OCI-LY3 (cell line): ENCODE measurements around the gene HCN2.
"Not testable (repeated sequence)": the region's sequence is repeated elsewhere in the genome, so short reads cannot be mapped to it uniquely, and the experiment has no call there.

ENCODE experiments used
- H2AFZ ChIP-seq: fragments of 200-600, 300-600 bp; shearing (Covaris generic); 2 replicates; pipeline ENCODE4 v1.6.0; 2014; ENCODE audit warnings: antibody characterized with exemption, low read depth, low read length
- H3K27ac ChIP-seq: fragments of 200-600, 300-600 bp; sonication (generic); 2 replicates; pipeline ENCODE4 v1.5.1; 2014; ENCODE audit warnings: mild to moderate bottlenecking, low read length, moderate library complexity, mixed read lengths
- H3K27me3 ChIP-seq: fragments of 200-600, 300-600 bp; sonication (generic); 2 replicates; pipeline ENCODE4 v1.6.1; 2014; ENCODE audit warnings: low read depth, low read length, mixed read lengths
- H3K36me3 ChIP-seq: fragments of 200-600, 300-600 bp; sonication (generic); replicated peaks from 2 replicates; pipeline ENCODE3; 2014; ENCODE audit warnings: low read depth, low read length, mixed read lengths
- H3K4me1 ChIP-seq: fragments of 300-600, 200-600 bp; sonication (generic); 2 replicates; pipeline ENCODE4 v1.6.1; 2014; ENCODE audit warnings: low read length, mixed read lengths
- H3K4me2 ChIP-seq: fragments of 200-600, 300-600 bp; sonication (generic); 2 replicates; pipeline ENCODE4 v1.6.1; 2014; ENCODE audit warnings: low read length, mixed read lengths
- H3K4me3 ChIP-seq: fragments of 300-600, 200-600 bp; sonication (generic); 2 replicates; pipeline ENCODE4 v1.5.1; 2014; ENCODE audit warnings: antibody characterized with exemption, mild to moderate bottlenecking, low read length, moderate library complexity
- H3K79me2 ChIP-seq: fragments of 300-600, 200-600 bp; shearing (Covaris generic); 2 replicates; pipeline ENCODE4 v1.6.1; 2014; ENCODE audit warnings: mild to moderate bottlenecking, low read length, mixed read lengths
- H3K9ac ChIP-seq: fragments of 300-600, 200-600 bp; shearing (Covaris generic); 2 replicates; pipeline ENCODE4 v1.6.0; 2014; ENCODE audit warnings: mild to moderate bottlenecking, low read length, moderate library complexity
- H3K9me3 ChIP-seq: fragments of 200-600, 300-600 bp; shearing (Covaris generic); 2 replicates; pipeline ENCODE4 v1.6.1; 2014; ENCODE audit warnings: low read length, mixed read lengths; ENCODE audit not compliant: insufficient read depth
- H4K20me1 ChIP-seq: fragments of 200-600, 300-600 bp; sonication (generic); 2 replicates; pipeline ENCODE4 v1.6.1; 2016; ENCODE audit warnings: low read length, mixed read lengths; ENCODE audit not compliant: insufficient read depth
- CTCF ChIP-seq: fragments of 200-600, 300-600 bp; sonication (generic); IDR thresholded peaks from 2 replicates; pipeline ENCODE4 v1.5.1; 2014; ENCODE audit warnings: antibody characterized with exemption, low read length, low read depth
- EZH2phosphoT487 ChIP-seq: fragments of 200-600 bp; shearing (Covaris generic); IDR thresholded peaks from 2 replicates; pipeline ENCODE4 v1.6.1; 2018; ENCODE audit warnings: antibody characterized with exemption, mixed run types, low read depth

HCN2 gene

GRCh38 chr19:620166-620862, 30.6 kb downstream of the HCN2 start:
- Histone ChIP-seq H3K9me3 (no peaks in the 10 kb centered on the region), H2AFZ (no peak overlapping the region), H4K20me1 (0 out of 2 replicates have a peak, but pooled peaks cover 2% of the 10 kb centered on the region), H3K4me3 (no peak overlapping the region), H3K4me1 (no peaks in the 10 kb centered on the region), H3K9ac (no peak overlapping the region), H3K27me3 (no peaks in the 10 kb centered on the region), H3K27ac (no peak overlapping the region), H3K36me3 (peaks cover 38% of the 10 kb centered on the region), H3K4me2 (no peak overlapping the region), H3K79me2 (no peaks in the 10 kb centered on the region)
- TF ChIP-seq CTCF (no peak), EZH2phosphoT487 (no peak)

GRCh38 chr19:621191-621590, 31.5 kb downstream of the HCN2 start:
- not testable (repeated sequence) for H3K4me1 ChIP-seq, H3K4me3 ChIP-seq, H2AFZ ChIP-seq, H4K20me1 ChIP-seq, H3K9ac ChIP-seq, H3K4me2 ChIP-seq, H3K27me3 ChIP-seq, H3K27ac ChIP-seq, H3K79me2 ChIP-seq, H3K9me3 ChIP-seq
- H3K36me3 ChIP-seq: peaks cover 39% of the 10 kb centered on the region

- no peaks in the 10 kb centered on the region for H3K4me1 ChIP-seq
- H3K4me2 ChIP-seq: no peak overlapping the region
- H2AFZ ChIP-seq: no peak overlapping the region
- 0 out of 2 replicates have a peak, but pooled peaks cover 3% of the 10 kb centered on the region for H4K20me1 ChIP-seq
- H3K9me3 ChIP-seq: no peaks in the 10 kb centered on the region
- no peak for TF ChIP-seq CTCF
- no peak for TF ChIP-seq EZH2phosphoT487
- peaks cover under 1% of the 10 kb centered on the region; the same call in 1 of the 2 replicates for H3K79me2 ChIP-seq
- peaks cover 39% of the 10 kb centered on the region for H3K36me3 ChIP-seq
- H3K27ac ChIP-seq: no peak overlapping the region
- H3K4me3 ChIP-seq: no peak overlapping the region
- no peaks in the 10 kb centered on the region for H3K27me3 ChIP-seq
- no peak overlapping the region for H3K9ac ChIP-seq
Observed at GRCh38 chr19:621819-622218, 32.1 kb downstream of the HCN2 start.

GRCh38 chr19:622666-623065, 33.0 kb downstream of the HCN2 start:
- no peak overlapping the region for H3K4me2 ChIP-seq
- TF ChIP-seq EZH2phosphoT487 (no peak), CTCF (no peak)
- H3K9ac ChIP-seq: no peak overlapping the region
- no peak overlapping the region for H3K27ac ChIP-seq
- H3K4me1 ChIP-seq: no peaks in the 10 kb centered on the region
- peaks cover 33% of the 10 kb centered on the region for H3K36me3 ChIP-seq
- no peaks in the 10 kb centered on the region for H3K27me3 ChIP-seq
- 0 out of 2 replicates have a peak, but pooled peaks cover 3% of the 10 kb centered on the region for H4K20me1 ChIP-seq
- no peak overlapping the region for H3K4me3 ChIP-seq
- peaks cover 7% of the 10 kb centered on the region; the same call in 1 of the 2 replicates for H3K79me2 ChIP-seq
- H2AFZ ChIP-seq: no peak overlapping the region
- H3K9me3 ChIP-seq: no peaks in the 10 kb centered on the region
